Testis (tissue), 2 donors: Measurements from ENCODE around the gene SERPINB11.

Source experiments
- CTCF ChIP-seq, 3 experiments: fragments of 450-650 bp in 2 of 3; fragments of 200-600 bp in 1 of 3; sonication (generic) in 1 of 3; IDR thresholded peaks; one replicate each; pipeline ENCODE4 v1.5.1; 2016 to 2019; ENCODE audit warnings: antibody characterized with exemption in 3 of 3, mild to moderate bottlenecking in 2 of 3, moderate library complexity in 1 of 3
- POLR2A ChIP-seq: fragments of 450-650 bp; IDR thresholded peaks from one replicate; pipeline ENCODE4 v1.6.1; 2017; ENCODE audit warnings: antibody characterized with exemption, mild to moderate bottlenecking, moderate library complexity

DNA sequence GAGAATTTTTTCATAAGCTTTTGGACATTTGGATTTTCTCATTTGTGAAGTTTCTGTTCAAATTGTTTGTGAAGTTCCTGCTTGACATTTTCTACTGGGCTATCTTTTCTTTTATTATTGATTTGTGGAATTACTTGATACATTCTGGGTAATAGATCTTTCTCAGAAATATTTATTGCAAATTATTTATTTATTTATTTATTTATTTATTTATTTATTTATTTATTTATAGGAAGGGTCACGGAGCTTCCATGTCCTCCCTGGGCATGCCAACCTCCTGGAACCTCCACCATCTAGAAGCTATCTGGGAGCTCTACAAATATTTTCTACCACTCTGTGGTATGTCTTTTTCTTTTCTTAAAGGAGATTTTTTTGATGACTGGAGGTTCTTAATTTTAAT lies 46.7 kb downstream of the SERPINB11 start:
- no peak for TF ChIP-seq POLR2A
- no peak for TF ChIP-seq CTCF (IDR thresholded peaks at IDR 0.05)
